DMS53 (cell line): ENCODE data around the gene PLEKHA5.
A peak's percentile ranks its signal among the peaks of the same experiment; 100 is the strongest.
"Not testable (repeated sequence)": the region's sequence is repeated elsewhere in the genome, so short reads cannot be mapped to it uniquely, and the experiment has no call there.

Source experiments
- DNase-seq: peaks from one replicate; lab custom pipeline; 2025; lab: John Stamatoyannopoulos, UW

The PLEKHA5 gene

DNA sequence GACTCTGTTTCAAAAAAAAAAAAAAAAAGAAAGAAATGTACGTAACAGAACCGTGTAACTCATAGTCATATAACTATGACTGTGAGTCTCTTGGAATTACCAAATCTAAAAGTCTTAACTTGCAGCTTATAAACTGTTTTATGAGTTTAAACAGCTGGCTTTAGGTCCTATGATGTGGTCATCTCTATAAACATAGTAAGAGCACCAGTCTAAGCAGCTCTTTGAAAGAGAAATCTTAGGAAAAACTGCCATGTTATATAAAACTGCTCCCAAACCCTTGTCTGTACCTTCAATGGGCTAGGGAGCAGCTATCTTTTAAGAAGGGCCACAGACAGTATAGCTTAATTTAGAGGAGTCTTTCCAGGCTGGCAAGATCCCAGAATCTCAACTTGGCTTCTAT, 194.3 kb downstream of the PLEKHA5 start:
- DNase-seq: no peak

GRCh38 chr12:19326102-19326501, 196.6 kb downstream of the PLEKHA5 start:
- no peak for DNase-seq

DNA sequence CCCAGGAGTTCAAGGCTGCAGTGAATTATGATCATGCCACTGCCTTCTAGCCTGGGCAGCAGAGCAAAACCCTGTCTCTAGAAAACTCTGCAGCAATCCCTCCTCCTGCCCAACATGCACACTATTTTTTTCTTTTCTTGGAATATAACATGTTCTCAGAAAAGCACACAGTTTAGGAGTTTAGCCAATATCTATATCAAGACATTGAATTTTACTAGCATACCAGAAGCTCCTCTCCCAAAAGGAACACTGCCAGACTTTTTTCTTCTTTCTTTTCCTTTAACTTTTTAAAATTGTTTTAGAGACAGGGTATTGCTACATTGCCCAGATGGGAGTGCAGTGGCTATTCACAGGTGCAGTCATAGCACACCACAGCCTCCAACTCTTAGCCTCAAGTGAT, 202.7 kb downstream of the PLEKHA5 start:
- no peak for DNase-seq

DNA sequence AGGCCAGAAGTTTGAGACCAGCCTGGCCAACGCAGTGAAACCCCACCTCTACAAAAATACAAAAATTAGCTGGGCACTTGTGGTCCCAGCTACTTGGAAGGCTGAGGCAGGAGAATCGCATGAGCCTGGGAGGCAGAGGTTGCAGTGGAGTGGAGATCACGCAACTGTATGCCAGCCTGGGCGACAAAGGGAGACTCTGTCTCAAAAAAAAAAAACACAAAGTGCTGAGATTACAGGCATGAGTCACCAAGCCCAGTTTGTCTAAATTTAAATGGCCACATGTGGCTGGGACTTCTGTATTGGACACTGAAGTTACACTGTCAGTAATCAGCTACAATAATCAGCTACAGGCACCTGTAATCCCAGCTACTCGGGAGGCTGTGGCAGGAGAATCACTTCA, 208.9 kb downstream of the PLEKHA5 start:
- DNase-seq: no peak

DNA sequence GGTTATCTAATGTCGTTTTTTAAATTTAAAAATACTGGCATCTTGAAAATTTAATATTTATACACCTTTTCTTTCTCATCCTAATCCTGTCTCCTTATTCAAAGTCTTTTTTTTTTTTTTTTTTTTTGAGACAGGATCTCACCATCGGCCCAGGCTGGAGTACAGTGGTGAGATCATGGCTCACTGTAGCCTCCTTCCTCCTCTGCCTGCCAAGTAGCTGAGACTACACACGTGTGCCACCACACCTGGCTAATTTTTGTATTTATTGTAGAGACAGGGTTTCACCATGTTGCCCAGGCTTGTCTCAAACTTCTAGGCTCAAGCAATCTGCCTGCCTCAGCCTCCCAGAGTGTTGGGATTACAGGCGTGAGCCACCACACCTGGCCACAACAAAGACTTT, 221.3 kb downstream of the PLEKHA5 start:
- not testable (repeated sequence) for DNase-seq

DNA sequence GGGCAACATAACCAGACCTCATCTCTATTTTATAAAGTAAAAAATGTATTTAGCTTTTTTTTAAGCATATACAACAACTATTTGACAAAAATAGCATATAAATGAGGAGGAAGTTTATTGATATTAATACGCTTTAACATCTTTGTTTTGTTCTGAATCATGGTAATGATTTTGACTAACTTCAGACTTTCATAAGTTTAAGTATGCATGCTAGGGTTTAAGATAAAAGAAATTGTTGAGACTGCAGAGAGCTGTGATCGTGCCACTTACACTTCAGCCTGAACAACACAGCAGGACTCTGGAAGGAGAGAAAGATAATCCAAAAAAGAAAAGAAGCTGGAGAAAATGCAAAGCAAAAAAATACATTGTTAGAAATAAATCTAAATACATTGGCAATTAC, 221.8 kb downstream of the PLEKHA5 start:
- no peak for DNase-seq

DNA sequence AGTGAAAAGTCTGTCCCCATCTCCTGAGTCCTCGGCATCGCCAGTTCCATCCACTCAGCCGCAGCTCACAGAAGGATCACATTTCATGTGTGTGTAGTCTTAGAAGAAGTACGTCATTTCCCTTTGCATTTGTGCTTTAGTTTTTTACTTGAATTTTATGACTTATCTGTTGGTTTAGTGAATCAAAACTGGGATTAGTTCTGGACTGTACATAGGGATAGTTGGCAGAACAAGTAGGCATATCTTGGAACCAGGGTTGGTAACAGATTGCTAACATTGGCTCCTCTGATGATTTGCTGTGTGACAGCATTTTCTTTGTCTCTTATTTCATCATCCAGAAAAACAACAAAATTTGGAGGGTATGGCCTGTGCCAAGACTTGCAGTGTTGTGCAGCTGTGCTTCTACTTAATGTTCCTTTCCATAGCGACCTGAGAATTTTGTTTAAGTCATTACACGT, 240.2 kb downstream of the PLEKHA5 start:
- DNase-seq: no peak

DNA sequence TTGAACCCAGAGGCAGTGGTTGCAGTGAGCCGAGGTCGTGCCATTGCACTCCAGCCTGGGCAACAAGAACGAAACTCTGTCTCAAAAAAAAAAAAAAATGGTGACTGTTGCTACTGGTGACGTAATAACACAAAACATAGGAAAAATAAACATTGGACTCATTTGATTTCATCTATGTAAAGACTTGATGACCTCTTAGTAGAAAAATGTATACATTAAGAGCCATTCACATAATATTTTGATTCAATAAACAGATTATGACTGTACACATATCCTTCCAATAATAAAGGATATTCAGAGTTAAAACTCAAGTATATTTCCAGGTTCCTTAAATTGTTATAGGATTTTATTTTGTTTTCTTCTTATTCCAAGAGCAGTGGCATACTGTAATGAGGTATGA, 244.1 kb downstream of the PLEKHA5 start:
- DNase-seq: peak; percentile 44

GRCh38 chr12:19375888-19376287, 246.4 kb downstream of the PLEKHA5 start:
- no peak for DNase-seq

- no peak for DNase-seq
Observed at GRCh38 chr12:19376691-19377090, 247.2 kb downstream of the PLEKHA5 start.

GRCh38 chr12:19382111-19382526, 252.6 kb downstream of the PLEKHA5 start:
- DNase-seq: peak; percentile 91

DNA sequence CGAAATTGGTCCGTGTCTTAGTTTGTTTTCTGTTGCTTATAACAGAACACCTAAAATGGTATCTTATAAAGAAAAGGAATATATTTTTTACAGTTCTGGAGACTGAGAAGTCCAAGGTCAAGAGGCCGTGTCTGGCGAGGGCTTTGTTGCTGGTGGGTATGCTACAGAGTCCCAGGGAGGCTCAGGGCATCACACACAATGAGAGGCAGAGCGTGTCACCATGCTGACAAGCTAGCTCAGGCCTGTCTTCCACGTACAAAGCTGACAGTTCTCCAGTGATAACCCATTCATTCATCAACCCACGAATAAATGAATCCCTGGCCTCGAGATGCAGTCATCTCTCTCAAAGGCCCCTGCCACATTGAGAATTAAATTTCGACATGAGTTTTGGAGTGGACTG, 253.0 kb downstream of the PLEKHA5 start:
- peak; percentile 25 for DNase-seq

DNA sequence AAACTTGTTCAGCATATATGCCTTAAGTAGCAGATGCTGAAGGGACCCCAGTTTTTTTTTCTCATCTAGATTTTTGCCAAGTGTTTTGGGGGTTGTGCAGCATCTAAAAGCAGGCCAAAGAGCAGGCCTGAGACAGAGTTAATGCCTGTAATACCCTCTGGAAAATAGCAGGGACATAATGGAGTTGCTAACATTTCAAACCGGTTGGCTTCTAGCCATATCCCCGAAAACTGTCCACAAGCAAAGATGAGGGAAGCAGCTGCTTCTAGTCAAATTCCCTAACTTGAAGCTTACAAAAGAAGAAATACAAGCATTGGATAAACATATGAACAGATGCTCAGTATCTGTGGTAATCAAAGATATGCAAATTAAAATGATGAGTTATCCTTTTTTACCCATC, 257.6 kb downstream of the PLEKHA5 start:
- DNase-seq: no peak

DNA sequence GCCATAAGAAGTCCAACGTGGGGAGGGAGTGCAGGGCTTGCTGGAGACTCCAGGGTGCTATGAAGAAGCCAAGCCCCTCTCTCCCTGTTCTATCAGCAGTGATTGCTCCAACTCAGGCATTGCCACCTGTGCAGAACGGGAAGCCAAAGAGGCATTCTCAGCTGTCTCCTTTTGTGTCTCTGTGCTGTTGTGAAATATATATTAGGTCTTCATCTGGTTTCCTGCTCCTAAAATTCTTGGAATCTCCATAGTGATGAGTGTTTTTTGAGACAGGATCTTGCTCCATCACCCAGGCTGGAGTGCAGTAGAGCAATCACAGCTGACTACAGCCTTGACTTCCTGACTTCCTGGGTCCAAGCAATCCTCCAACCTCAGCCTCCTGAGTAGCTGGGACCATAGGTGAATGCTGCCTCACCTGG, 258.6 kb downstream of the PLEKHA5 start:
- DNase-seq: no peak

GRCh38 chr12:19390051-19390598, 260.6 kb downstream of the PLEKHA5 start:
- peak; percentile 39 for DNase-seq

- DNase-seq: not testable (repeated sequence)
Observed at GRCh38 chr12:19392644-19393043, 263.1 kb downstream of the PLEKHA5 start.

DNA sequence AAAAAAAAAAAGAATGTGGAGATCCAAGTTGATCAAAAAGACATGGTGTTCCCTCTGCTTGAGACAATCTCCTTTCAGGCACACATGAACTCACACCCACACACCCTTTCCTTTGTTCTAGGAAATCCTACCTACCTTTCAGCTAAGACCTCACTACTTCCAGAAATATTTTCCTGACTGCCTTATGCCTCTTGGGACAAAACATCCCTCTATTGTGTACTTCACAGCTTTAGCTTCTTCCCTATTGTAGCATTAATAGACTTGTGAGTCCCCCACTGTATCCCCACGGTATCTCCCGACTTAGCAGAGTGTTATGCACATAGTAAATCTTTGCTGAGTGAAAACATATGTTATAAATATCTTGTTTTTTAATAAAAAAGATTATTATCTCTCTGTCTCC, 264.9 kb downstream of the PLEKHA5 start:
- DNase-seq: no peak

DNA sequence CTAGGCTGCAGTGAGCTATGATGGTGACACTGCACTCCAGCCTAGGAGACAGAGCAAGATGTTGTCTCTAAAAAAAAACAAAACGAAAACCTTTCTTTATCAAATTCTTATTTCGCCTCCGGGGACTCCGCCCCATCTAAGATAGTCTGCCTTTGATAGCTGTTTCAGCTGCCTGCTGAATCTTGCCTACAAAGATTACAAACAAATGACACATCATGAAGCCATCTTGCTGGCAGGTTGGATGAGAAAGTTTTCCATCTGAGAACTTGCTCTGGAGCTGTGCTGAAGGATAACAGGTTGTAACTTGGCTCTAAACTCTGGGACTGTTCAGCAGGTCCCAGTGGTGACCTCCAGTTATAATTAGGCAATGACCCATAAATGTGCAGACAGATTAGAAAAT, 268.0 kb downstream of the PLEKHA5 start:
- DNase-seq: no peak

DNA sequence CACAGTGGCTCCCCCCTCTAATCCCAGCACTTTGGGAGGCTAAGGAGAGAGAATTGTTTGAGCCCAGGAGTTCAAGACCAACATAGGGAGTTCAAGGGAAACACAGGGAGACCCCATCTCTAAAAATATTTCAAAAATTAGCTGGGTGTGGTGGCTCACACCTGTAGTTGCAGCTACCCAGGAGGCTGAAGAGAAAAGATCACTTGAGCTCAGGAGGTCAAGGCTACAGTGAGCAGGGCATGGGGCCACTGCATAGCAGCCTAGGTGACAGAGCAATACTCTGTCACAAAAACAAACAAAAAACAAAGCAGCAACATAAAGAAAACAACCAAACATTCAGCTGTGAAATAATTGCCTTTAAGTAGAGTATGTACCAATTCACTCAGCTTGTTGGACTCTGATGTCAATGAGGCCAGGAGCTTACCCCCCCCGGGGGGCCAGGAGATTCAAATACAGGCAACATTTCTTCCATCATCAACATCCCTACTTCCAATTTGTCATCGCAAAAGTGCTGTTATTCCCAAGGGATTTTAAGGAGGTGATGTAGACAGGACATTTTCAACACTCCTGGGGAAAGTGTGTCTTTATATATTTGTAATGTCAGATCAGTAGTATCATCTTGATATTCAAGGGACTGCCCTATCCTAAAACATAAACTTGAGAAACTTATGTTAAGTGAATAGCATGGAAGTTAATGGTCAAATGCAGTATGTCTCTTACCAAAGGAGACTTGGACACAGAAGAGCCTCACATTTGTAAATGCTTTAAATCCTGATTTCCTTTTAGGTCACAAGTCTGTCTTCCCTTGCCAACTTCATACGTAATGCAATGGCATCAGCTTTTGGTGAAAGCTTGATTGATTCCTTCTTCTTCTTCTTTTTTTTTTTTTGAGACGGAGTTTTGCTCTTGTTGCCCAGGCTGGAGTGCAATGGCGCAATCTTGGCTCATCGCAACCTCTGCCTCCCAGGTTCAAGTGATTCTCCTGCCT, 269.1 kb downstream of the PLEKHA5 start:
- no peak for DNase-seq

GRCh38 chr12:19400649-19401285, 271.2 kb downstream of the PLEKHA5 start:
- DNase-seq: not testable (repeated sequence)

GRCh38 chr12:19402211-19402610, 272.7 kb downstream of the PLEKHA5 start:
- no peak for DNase-seq

DNA sequence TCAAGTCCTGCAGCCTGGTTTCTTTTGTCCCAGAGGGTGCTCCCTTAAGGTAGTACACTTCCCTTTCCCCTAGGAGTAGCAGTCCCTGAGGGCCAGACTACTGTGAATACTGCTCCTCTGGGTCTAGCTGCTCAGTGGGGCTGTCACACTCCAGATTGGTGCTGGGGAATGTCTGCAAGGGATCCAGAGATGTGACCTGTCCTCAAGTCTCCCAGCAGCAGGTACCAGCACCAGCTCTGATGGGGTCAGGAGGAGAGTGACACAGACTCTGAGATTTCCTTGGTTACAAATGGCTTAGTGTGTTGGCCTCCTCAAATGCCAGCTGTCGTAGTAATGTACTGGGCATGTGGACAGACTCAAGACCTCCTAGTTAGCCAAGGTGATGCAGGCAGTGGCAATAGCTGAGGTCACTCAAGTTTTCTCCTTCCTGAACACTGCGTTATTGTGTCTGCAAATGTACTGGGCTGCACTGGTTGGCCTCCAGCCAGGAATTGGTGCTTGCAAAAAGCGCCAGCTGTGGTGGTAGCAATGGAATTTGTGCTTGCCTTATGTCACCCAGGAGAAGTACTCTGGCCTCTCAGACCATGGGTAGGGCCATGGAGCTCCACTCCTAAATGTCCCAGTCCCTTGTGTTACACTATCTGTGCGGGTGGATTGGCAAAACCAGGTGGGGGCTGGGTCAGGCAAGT, 273.4 kb downstream of the PLEKHA5 start:
- DNase-seq: peak; percentile 43
